ENCODE measurements around the gene PIK3IP1.

- TF ChIP-seq CTCF (IDR thresholded peaks at IDR 0.05 in 8 of 11, conservative IDR thresholded peaks at IDR 0.05 in 3 of 11) (no peak), POLR2A (IDR thresholded peaks at IDR 0.05) (no peak), POLR2AphosphoS5 (IDR thresholded peaks at IDR 0.05) (no peak)
Observed at GRCh38 chr22:31327806-31328543, 35.7 kb upstream of the PIK3IP1 start.

All from spleen (tissue), 7 donors.